LHCN-M2 (cell line): ENCODE measurements around the gene TEKT1. TPM values are rescaled to one million over a fixed set of nuclear protein-coding genes. Genes with fewer than 3 reads are reported as not detected.

ENCODE experiments used
- DNase-seq: peaks from one replicate; pipeline ENCODE4 v3.0.0-alpha.2; 2012; ENCODE audit warnings: low read depth
- total RNA-seq: library from RNA; depleted of rRNA; stranded (reverse); fragments of >200 nt; gene quantifications from 2 replicates; pipeline ENCODE4 v1.2.3, GENCODE V29; 2014; rRNA removed

TEKT1 gene
- total RNA-seq, 1 experiment from 2014 or later, result not detected

- no peak for DNase-seq
These were observed 69.8 kb downstream of the TEKT1 start for GRCh38 chr17:6761779-6762178.

DNA sequence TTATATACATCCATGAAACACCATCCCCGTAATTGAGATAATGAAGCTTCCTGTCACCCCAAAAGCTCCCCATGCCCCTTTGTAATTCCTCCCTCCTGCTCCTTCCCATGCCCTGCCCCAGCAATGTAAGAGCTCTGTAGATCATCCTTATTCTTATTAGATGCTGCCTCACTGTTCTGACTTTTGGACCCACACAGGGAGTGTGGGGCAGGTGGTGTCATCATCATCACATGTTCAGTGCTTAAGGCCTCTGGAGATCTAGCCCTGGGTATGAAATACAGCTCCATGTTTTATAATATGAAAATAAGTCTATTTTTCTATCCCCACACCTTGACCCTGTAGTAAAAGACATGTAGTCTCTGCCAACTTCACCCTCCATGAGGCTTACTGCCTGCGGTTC lies 73.8 kb downstream of the TEKT1 start:
- no peak for DNase-seq

DNA sequence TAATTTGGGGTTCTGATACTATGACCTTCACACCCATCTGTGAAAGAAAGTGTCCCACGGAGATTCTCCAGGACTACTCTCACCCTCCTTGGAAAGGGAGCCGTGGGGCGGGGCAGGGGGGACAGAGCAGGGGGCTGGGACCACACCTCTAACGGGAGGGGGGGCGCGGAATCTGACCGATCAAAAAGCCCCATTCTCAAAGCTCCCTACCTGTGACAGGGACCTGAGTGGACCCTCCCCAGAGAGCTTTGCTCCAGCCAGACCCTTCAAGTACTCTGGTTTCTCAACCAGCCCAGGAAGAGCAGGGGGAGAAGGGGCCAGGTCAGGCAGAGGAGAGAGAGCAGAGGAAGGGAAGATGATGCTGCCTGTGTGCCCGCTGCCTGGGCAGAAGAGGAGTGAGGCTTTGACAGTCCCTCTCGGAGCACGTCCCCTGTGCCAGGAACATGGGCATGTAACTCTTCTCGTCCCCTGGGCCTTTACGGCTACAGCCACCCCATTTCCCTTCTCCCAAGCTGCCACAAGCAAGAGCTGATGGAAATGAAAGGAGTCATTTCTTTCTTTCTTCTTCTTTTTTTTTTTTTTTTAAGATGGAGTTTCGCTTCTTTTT lies 75.0 kb downstream of the TEKT1 start:
- DNase-seq, result no peak

- peak; percentile 41 for DNase-seq
These were observed 75.8 kb downstream of the TEKT1 start, which contains the start of gene XAF1 for GRCh38 chr17:6755731-6756184. XAF1 (plus strand) TSS chr17:6756046; CDS start chr17:6756079, 33 bp downstream.

- peak; percentile 21 for DNase-seq
These were observed 76.2 kb downstream of the TEKT1 start for GRCh38 chr17:6755281-6755680.

GRCh38 chr17:6753546-6753945 lies 78.0 kb downstream of the TEKT1 start:
- DNase-seq, result peak; percentile 6

GRCh38 chr17:6753006-6753445 lies 78.5 kb downstream of the TEKT1 start:
- DNase-seq, result peak; percentile 87

DNA sequence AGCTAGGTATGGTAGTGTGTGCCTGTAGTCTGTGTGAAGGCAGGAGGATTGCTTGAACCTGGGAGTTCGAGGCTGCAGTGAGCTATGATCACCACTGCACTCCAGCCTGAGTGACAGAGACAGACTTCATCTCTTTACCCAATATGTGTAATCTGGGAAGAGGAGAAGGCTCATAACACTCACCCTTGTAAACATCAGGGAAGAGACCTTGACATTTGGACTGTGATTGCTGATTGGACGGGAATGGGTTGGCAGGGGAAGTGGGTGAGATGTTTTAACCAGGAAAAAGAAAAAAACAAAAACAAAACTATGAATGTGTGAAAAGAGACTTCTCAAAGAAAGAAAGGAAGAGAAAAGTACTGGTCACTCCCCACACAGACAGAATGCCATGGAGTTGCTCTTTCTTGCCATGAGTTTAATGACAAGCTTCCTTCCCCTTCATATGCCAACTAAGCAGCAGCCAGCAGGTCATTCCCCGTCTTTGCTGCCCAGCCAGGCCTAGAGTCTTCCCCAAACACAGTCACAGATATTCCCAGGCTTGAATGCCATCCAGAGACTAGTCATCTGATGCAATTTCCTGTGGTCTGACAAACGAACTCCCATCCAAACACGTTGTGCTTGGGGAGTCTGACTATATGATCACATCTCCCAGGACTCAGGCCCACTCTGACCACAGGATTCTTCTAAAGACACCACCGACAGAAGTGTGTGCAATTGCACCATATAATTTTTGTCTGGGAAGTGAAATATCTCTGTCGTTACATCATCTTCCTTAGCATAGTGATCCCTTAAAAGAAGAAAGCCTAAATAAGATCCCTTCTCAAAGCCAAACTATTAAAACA lies 79.2 kb downstream of the TEKT1 start:
- peak; percentile 99 for DNase-seq

- peak; percentile 12 for DNase-seq
These were observed 82.0 kb downstream of the TEKT1 start for GRCh38 chr17:6749519-6749918.

- no peak for DNase-seq
These were observed 82.9 kb downstream of the TEKT1 start for GRCh38 chr17:6748617-6749016.

Other genes with a start within 250 kb of the TEKT1 start
- gene KIAA0753, start 191.0 kb downstream of the TEKT1 start, total RNA-seq, result 9.9 and 12.8 TPM in 2 replicates
- 226 and 251 TPM in 2 replicates for gene TXNDC17, start 190.7 kb downstream of the TEKT1 start, total RNA-seq
- 7.4 and 9.6 TPM in 2 replicates for gene MED31, start 180.1 kb downstream of the TEKT1 start, total RNA-seq
- 0.45 and 0.92 TPM in 2 replicates for gene C17orf100, start 180.0 kb downstream of the TEKT1 start, total RNA-seq
- gene SLC13A5, start 118.4 kb downstream of the TEKT1 start, total RNA-seq, result not detected in 2 replicates
- gene XAF1, start 75.7 kb downstream of the TEKT1 start, total RNA-seq, result 3.0 and 6.7 TPM in 2 replicates
- gene FBXO39, start 55.5 kb downstream of the TEKT1 start, total RNA-seq, result not detected in 2 replicates
- not detected in 2 replicates for gene ALOX12, start 164.3 kb upstream of the TEKT1 start, total RNA-seq
- gene RNASEK, start 180.9 kb upstream of the TEKT1 start, total RNA-seq, result 161 and 204 TPM in 2 replicates
- gene BCL6B, start 191.3 kb upstream of the TEKT1 start, total RNA-seq, result not detected in 2 replicates
- 0.63 TPM in 1 of 2 replicates, not detected in the other for gene SLC16A13, start 204.3 kb upstream of the TEKT1 start, total RNA-seq
- 0.11 TPM in 1 of 2 replicates, not detected in the other for gene SLC16A11, start 212.4 kb upstream of the TEKT1 start, total RNA-seq
- gene CLEC10A, start 248.5 kb upstream of the TEKT1 start, total RNA-seq, result not detected in 2 replicates